Left ventricle myocardium superior (tissue), 1 donor: Measurements from ENCODE around the gene MYRF. TPM values are rescaled to one million over a fixed set of nuclear protein-coding genes. Genes with fewer than 3 reads are reported as not detected.

Experiments used
- ATAC-seq: fragments of 200-7000 bp; cut with Tn5 transposase; one replicate; pipeline ENCODE4 v1.9.1; 2020; ENCODE audit warnings: mild to moderate bottlenecking, moderate library complexity
- DNase-seq: peaks from one replicate; pipeline ENCODE4 v3.0.0-alpha.2; 2020
- intact Hi-C: fragments of 100-400 bp; cut with micrococcal nuclease; formaldehyde crosslinking; loops from one replicate; pipeline ENCODE4 v1.11.0; 2022
- total RNA-seq: library from RNA; stranded (reverse); fragmentation: NEBNext Ultra II Directional; extraction: Animal tissue kit (Norgen Biotek cat#: 25700); gene quantifications from one replicate; pipeline ENCODE4 v1.2.1, GENCODE V29; 2021
- donor health status: DM: no; HTN: yes; CAD: no; lungs with severe emphysema.

MYRF gene
- total RNA-seq, 1 donor from 2014 or later: 2.1 TPM

GRCh38 chr11:61826930-61827570 is 74.6 kb downstream of the MYRF start:
- DNase-seq: no peak
- peak; percentile 6 for ATAC-seq
- intact Hi-C loops: no loop called here

- ATAC-seq: peak; percentile 86
- intact Hi-C loops: no loop called here
- DNase-seq: peak; percentile 95
Measured at GRCh38 chr11:61827571-61828378, 75.3 kb downstream of the MYRF start, which contains the start of gene FADS2. FADS2 (plus strand) TSS chr11:61828300; CDS start chr11:61828391, 91 bp downstream.

- DNase-seq: no peak
- no peak for ATAC-seq
- intact Hi-C loops: no loop called here
Measured at GRCh38 chr11:61828379-61828628, 75.9 kb downstream of the MYRF start.

GRCh38 chr11:61828629-61829407 is 76.4 kb downstream of the MYRF start:
- intact Hi-C loops: no loop called here
- DNase-seq (peak; percentile 68), ATAC-seq (peak; percentile 52)

GRCh38 chr11:61829806-61830205 is 77.4 kb downstream of the MYRF start:
- ATAC-seq: no peak
- no peak for DNase-seq
- intact Hi-C loops: no loop called here

GRCh38 chr11:61830237-61831105 is 78.0 kb downstream of the MYRF start:
- intact Hi-C loops: no loop called here
- DNase-seq: no peak

GRCh38 chr11:61832207-61832606 is 79.8 kb downstream of the MYRF start:
- no peak for DNase-seq
- intact Hi-C loops: no loop called here

More at GRCh38 chr11:61830237-61831105, 78.0 kb downstream of the MYRF start:
- no peak for ATAC-seq

GRCh38 chr11:61832754-61833153 is 80.3 kb downstream of the MYRF start:
- intact Hi-C loops: no loop called here
- ATAC-seq: peak; percentile 54
- peak; percentile 74 for DNase-seq

More at GRCh38 chr11:61832207-61832606, 79.8 kb downstream of the MYRF start:
- no peak for ATAC-seq

- ATAC-seq: no peak
- no peak for DNase-seq
- intact Hi-C loops: no loop called here
Measured at GRCh38 chr11:61833471-61833870, 81.0 kb downstream of the MYRF start.

- intact Hi-C loops: no loop called here
- DNase-seq: no peak
- no peak for ATAC-seq
Measured at GRCh38 chr11:61833926-61834277, 81.5 kb downstream of the MYRF start.

- intact Hi-C loops: no loop called here
- peak; percentile 72 for ATAC-seq
Measured at GRCh38 chr11:61834278-61835048, 82.0 kb downstream of the MYRF start.

GRCh38 chr11:61836193-61836592 is 83.8 kb downstream of the MYRF start:
- DNase-seq: no peak

More at GRCh38 chr11:61834278-61835048, 82.0 kb downstream of the MYRF start:
- DNase-seq: peak; percentile 73

GRCh38 chr11:61837411-61838005 is 85.1 kb downstream of the MYRF start:
- ATAC-seq: no peak
- DNase-seq: no peak

More at GRCh38 chr11:61836193-61836592, 83.8 kb downstream of the MYRF start:
- intact Hi-C loops: no loop called here
- no peak for ATAC-seq

More at GRCh38 chr11:61837411-61838005, 85.1 kb downstream of the MYRF start:
- intact Hi-C loops: no loop called here

Other genes with a start within 250 kb of the MYRF start
- 0.45 TPM for gene LRRC10B, start 243.9 kb upstream of the MYRF start, total RNA-seq
- gene SYT7, start 171.6 kb upstream of the MYRF start, total RNA-seq: 32.5 TPM
- 5.5 TPM for gene DAGLA, start 72.2 kb upstream of the MYRF start, total RNA-seq
- gene TMEM258, start 40.0 kb downstream of the MYRF start, total RNA-seq: 130 TPM
- gene FEN1, start 40.3 kb downstream of the MYRF start, total RNA-seq: 6.4 TPM
- 26.3 TPM for gene FADS1, start 64.4 kb downstream of the MYRF start, total RNA-seq
- gene FADS2, start 75.7 kb downstream of the MYRF start, total RNA-seq: 24.7 TPM
- 69.7 TPM for gene FADS3, start 138.9 kb downstream of the MYRF start, total RNA-seq
- gene RAB3IL1, start 164.9 kb downstream of the MYRF start, total RNA-seq: 11.1 TPM
- 1.1 TPM for gene BEST1, start 197.7 kb downstream of the MYRF start, total RNA-seq
- 2,305 TPM for gene FTH1, start 215.0 kb downstream of the MYRF start, total RNA-seq